ENCODE results near the gene STK11.

Gene STK11

DNA sequence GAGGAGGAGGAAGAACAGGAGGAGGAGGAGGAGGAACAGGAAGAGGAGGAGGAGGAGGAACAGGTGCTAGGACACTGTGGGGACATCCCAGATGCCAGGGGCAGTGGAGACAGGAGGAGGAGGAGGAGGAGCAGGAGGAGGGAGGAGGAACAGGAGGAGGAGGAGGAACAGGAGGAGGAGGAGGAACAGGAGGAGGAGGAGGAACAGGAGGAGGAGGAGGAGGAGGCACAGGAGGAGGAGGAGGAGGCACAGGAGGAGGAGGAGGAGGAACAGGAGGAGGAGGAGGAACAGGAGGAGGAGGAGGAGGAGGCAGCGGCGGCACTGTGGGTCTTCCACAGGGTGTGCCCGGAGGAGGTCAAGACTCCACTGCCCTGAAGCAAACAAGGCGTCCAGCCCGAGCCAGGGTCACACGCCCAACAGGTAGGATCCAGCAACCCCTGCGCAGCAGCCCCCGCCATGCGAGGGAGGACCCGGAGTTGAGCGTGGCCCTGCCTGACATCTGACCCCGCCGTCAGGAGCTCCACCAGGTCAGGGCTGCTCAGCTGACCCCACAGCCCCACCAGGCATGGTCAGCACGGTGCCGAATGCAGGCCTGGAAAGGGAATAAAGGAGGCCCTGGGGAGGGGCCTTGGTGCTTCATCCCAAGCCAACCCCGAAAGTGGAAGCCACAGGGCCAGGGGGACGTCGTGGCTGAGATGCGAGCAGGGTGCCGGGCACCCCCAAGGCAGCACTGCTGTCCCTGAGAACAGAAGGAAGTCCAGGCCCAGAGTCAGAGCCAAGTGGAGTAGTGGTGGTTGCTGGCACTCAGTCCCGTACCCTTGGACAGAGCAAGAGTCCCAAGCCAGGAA, 40.7 kb upstream of the STK11 start:
- no peak for DNase-seq (ENCODE audit: low spot score)
- no peak for TF ChIP-seq CTCF (IDR thresholded peaks at IDR 0.05; ENCODE audit: borderline replicate concordance, control extremely low read depth, extremely low read depth, insufficient read depth, missing control alignments)
- in situ Hi-C loops (cut with MboI; ENCODE audit: low sequenced_read_pairs, unreplicated experiment) = no loop called here

DNA sequence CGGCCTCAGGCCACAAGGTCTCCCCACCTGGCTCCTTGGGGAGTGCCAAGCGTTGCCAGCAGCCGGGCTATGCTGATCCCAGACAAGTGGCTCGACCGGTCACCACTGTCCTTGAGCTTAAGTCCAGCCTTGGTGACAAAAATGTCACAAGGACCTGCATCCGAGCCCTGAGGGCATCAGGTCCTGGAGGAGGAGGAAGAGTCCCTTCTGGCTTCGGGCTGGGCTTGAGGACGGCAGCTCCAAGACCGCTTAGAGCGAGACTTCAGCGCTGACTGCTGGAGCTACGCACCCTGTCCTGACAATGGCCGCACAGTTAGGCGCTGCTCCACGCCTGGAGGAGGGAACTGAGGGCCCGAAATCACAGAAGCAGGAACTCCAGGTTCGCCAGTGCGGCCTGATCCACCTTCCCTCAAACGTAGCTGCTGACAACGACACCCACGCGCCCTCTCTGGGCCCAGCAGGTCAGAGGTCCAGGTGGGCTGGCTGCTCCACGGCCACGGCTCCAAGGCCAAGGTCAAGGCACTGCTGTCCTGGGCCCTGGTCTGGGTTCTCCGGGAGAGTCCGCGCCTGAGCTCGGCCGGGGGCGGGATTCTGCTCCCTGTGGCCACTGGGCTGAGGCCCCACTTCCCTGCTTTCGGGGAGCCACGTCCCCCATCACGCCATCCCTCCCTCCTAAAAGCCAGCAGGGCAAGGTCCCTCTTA, 38.6 kb upstream of the STK11 start:
- in situ Hi-C loops (cut with MboI; ENCODE audit: low sequenced_read_pairs, unreplicated experiment) = no loop called here
- TF ChIP-seq CTCF (IDR thresholded peaks at IDR 0.05; ENCODE audit: borderline replicate concordance, control extremely low read depth, extremely low read depth, insufficient read depth, missing control alignments) = no peak
- no peak for DNase-seq (ENCODE audit: low spot score)

DNA sequence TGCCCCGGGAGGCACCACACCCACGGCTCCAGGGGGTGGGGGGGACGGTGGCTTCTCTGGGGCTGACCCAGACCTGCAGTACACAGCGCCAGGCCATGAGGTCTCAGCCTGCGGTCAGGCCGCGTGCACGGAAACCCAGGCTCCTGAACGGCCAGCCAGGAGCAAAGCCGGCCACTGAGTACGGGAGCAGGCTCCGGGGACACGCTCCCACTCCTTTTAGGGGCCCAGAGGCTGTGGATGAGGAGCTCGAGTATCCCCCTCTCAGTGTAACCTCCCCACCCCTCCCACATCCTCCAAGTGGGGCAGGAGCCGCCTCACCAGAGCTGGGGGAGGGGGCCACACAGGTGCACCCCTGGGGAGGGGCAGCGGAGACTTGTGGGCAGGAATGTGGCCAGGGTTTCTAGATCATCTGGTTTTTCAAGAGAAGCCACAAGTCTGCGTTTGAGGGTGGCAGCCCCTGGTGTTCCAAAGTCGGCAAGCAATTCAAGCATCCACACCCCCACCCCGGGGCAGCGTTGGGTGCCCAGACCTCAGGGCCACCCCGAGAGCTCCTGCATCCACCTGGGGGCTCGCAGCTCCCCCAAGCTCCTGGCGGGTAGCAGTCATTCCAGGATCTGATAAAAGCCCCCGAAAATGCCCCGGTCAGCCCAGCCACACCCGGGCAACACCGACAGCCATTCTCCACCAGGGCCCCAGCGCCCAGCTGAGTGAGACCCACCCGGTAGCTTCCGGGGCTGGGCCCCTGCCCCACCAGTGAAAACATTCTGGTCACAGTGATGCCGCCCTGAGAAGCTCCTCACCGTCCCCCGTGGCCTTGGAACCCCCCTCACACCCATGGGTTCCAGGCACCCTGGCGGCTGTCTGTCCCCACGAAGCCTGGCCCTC, 37.6 kb upstream of the STK11 start:
- in situ Hi-C loops (cut with MboI; ENCODE audit: low sequenced_read_pairs, unreplicated experiment) = no loop called here
- TF ChIP-seq CTCF (IDR thresholded peaks at IDR 0.05; ENCODE audit: borderline replicate concordance, control extremely low read depth, extremely low read depth, insufficient read depth, missing control alignments) = no peak

DNA sequence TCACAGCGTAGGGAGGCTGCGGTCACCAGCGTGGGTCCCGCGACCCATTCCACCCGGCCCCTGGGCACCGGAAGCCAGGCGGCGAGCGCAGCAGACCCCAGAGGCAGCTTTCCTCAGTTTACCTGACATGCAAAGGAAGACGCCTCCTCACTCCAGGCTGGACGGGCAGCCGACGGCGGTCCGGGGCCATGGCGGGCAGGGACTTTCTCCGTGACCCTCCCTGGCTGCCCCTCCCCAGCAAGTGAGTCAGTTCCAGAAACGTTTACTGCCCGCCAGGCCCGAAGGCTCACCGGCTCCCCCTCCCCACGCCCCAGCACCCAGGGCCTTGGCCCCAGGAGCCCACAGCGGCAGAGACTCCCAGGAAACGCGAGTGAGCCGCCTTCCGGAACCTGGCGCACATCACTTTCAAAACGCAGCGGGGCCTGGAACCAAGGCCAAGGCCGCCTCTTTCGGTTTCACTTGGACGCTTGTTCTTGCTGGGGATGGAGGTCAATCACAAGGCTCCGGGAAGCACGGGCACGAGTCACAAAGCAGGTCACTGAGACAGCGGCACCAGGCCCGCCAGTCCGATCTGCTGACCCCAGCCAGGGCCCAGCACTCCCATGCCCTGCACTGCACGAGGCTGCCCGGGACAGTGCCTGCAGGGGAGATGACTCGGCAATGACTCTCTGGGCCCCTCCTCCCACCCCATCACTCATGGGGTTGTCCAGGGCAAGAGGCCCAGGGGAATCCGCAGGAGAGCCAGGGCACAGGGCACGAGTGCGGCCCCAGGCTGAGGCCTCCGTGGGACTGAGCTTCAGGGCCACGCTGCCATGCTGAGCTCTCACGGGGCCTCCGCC, 36.8 kb upstream of the STK11 start:
- in situ Hi-C loops (cut with MboI; ENCODE audit: low sequenced_read_pairs, unreplicated experiment) = no loop called here
- no peak for TF ChIP-seq CTCF (IDR thresholded peaks at IDR 0.05; ENCODE audit: borderline replicate concordance, control extremely low read depth, extremely low read depth, insufficient read depth, missing control alignments)
- DNase-seq (ENCODE audit: low spot score) = no peak

More for the DNA sequence above, 37.6 kb upstream of the STK11 start:
- DNase-seq (ENCODE audit: low spot score) = no peak

- DNase-seq (ENCODE audit: low spot score) = no peak
- no peak for TF ChIP-seq CTCF (IDR thresholded peaks at IDR 0.05; ENCODE audit: borderline replicate concordance, control extremely low read depth, extremely low read depth, insufficient read depth, missing control alignments)
- in situ Hi-C loops (cut with MboI; ENCODE audit: low sequenced_read_pairs, unreplicated experiment) = no loop called here
These were observed 36.2 kb upstream of the STK11 start for GRCh38 chr19:1169411-1169791.
